B cell (primary cell): ENCODE data around the gene MYH7B. TPM values are rescaled to one million over a fixed set of nuclear protein-coding genes. Genes with fewer than 3 reads are reported as not detected.

Experiments
- ATAC-seq: fragments of 200-7000 bp; cut with Tn5 transposase; one replicate; pipeline ENCODE4 v1.10.0; 2021; ENCODE audit warnings: low read depth, mild to moderate bottlenecking, moderate number of reproducible peaks, moderate library complexity
- CTCF ChIA-PET: fragments of 350-600 bp; sonication (Branson Sonifier 250); formaldehyde crosslinking; loops from one replicate; lab custom pipeline; 2021; ENCODE audit warnings: antibody characterized with exemption, inconsistent platforms; lab: Charles Lee
- POLR2A ChIA-PET: fragments of 350-600 bp; sonication (Branson Sonifier 250); formaldehyde crosslinking; loops from one replicate; lab custom pipeline; 2021; ENCODE audit warnings: antibody characterized with exemption; lab: Charles Lee
- DNase-seq: peaks from one replicate; pipeline ENCODE4 v3.0.0; 2013
- H2AFZ ChIP-seq: 2 replicates; pipeline ENCODE4 v1.6.1; 2012; ENCODE audit warnings: mild to moderate bottlenecking, low read depth, low read length; ENCODE audit not compliant: insufficient read depth, poor library complexity, severe bottlenecking
- H3K27ac ChIP-seq, 2 donors: 1 replicate in 1 of 2; 2 replicates in 1 of 2; pipeline ENCODE4 v1.5.1; 2012 to 2013; ENCODE audit warnings: low read length in 2 of 2, mild to moderate bottlenecking in 2 of 2, moderate library complexity in 1 of 2
- H3K27me3 ChIP-seq, 4 experiments: fragments of 200-600 bp in 1 of 4; sonication (generic) in 1 of 4; replicated peaks in 1 of 4; 1 replicate in 2 of 4; 2 replicates in 2 of 4; pipeline versions ENCODE4 v1.6.1 to v1.7.0; 2013 to 2016; ENCODE audit warnings: low read length in 3 of 4, mild to moderate bottlenecking in 2 of 4, mixed read lengths in 1 of 4, moderate library complexity in 1 of 4; ENCODE audit not compliant: insufficient read depth in 4 of 4, control insufficient read depth in 3 of 4; ENCODE audit errors: control extremely low read depth in 1 of 4
- H3K36me3 ChIP-seq, 2 experiments: replicated peaks in 1 of 2; 1 replicate in 1 of 2; 2 replicates in 1 of 2; pipeline versions ENCODE4 v1.6.1 to v1.7.1; 2013; ENCODE audit warnings: low read length in 1 of 2; ENCODE audit not compliant: insufficient read depth in 2 of 2, control insufficient read depth in 1 of 2; ENCODE audit errors: control extremely low read depth in 1 of 2, extremely low read depth in 1 of 2
- H3K4me1 ChIP-seq, 2 donors: fragments of 200-600 bp in 1 of 2; sonication (generic) in 1 of 2; 1 replicate in 1 of 2; 2 replicates in 1 of 2; pipeline versions ENCODE4 v1.5.1 to v1.6.1; 2013 to 2017; ENCODE audit warnings: low read length in 2 of 2; ENCODE audit not compliant: control insufficient read depth in 2 of 2, insufficient read depth in 2 of 2
- H3K4me2 ChIP-seq: replicated peaks from 2 replicates; pipeline ENCODE3; 2012; ENCODE audit warnings: mild to moderate bottlenecking, low read depth, low read length; ENCODE audit not compliant: poor library complexity, severe bottlenecking
- H3K4me3 ChIP-seq, 5 experiments: fragments of 200-600 bp in 1 of 5; sonication (generic) in 1 of 5; 1 replicate in 3 of 5; 2 replicates in 2 of 5; pipeline versions ENCODE4 v1.5.1 to v1.7.0; 2011 to 2016; ENCODE audit warnings: low read length in 4 of 5, mild to moderate bottlenecking in 4 of 5, low read depth in 2 of 5, control low read depth in 1 of 5, moderate library complexity in 1 of 5; ENCODE audit not compliant: insufficient read depth in 1 of 5; ENCODE audit errors: control extremely low read depth in 1 of 5, extremely low read depth in 1 of 5
- H3K79me2 ChIP-seq: fragments of 200-600 bp; sonication (generic); one replicate; pipeline ENCODE4 v1.6.0; 2016; ENCODE audit warnings: low read length; ENCODE audit not compliant: control insufficient read depth, insufficient read depth
- H3K9ac ChIP-seq: fragments of 200-600 bp; sonication (generic); 2 replicates; pipeline ENCODE4 v1.6.1; 2017; ENCODE audit warnings: mild to moderate bottlenecking, low read length, moderate library complexity
- H3K9me3 ChIP-seq, 3 donors: one replicate each; pipeline versions ENCODE4 v1.6.1 to v1.7.1; 2013; ENCODE audit warnings: low read length in 2 of 3; ENCODE audit not compliant: control insufficient read depth in 2 of 3, insufficient read depth in 1 of 3; ENCODE audit errors: control extremely low read depth in 1 of 3
- H4K20me1 ChIP-seq: 2 replicates; pipeline ENCODE4 v1.6.0; 2012; ENCODE audit warnings: mild to moderate bottlenecking, low read length; ENCODE audit not compliant: insufficient read depth, control insufficient read depth, poor library complexity, severe bottlenecking
- H3K27ac Mint-ChIP-seq: one replicate; pipeline ENCODE4 v1.8.0; 2021; ENCODE audit warnings: mixed read lengths
- H3K27me3 Mint-ChIP-seq: one replicate; pipeline ENCODE4 v1.8.0; 2021; ENCODE audit warnings: mixed read lengths
- H3K4me1 Mint-ChIP-seq: one replicate; pipeline ENCODE4 v1.8.0; 2021; ENCODE audit warnings: mixed read lengths
- H3K4me3 Mint-ChIP-seq: one replicate; pipeline ENCODE4 v1.8.0; 2021; ENCODE audit warnings: mixed read lengths
- H3K9me3 Mint-ChIP-seq: one replicate; pipeline ENCODE4 v1.8.0; 2022; ENCODE audit warnings: mixed read lengths; ENCODE audit not compliant: insufficient read depth
- CTCF ChIP-seq: fragments of 200-600 bp; IDR thresholded peaks from one replicate; pipeline ENCODE4 v1.8.0; 2022; ENCODE audit warnings: antibody characterized with exemption, mild to moderate bottlenecking
- EZH2 ChIP-seq: IDR thresholded peaks from 2 replicates; pipeline ENCODE4 v1.6.1; 2012; ENCODE audit warnings: borderline replicate concordance, low read depth, mild to moderate bottlenecking, moderate library complexity, low read length; ENCODE audit not compliant: insufficient read depth, poor library complexity, severe bottlenecking
- WGBS: methylation state at CpG from one replicate; pipeline ENCODE4 v1.1.5; 2013; ENCODE audit warnings: missing lambda C conversion rate; ENCODE audit not compliant: insufficient coverage; 5-methylcytosine and 5-hydroxymethylcytosine counted together
- intact Hi-C: fragments of 100-400 bp; cut with micrococcal nuclease; formaldehyde crosslinking; loops from one replicate; pipeline ENCODE4 v1.10.0; 2022
- polyA plus RNA-seq: library from polyadenylated mRNA; depleted of rRNA; stranded (reverse); fragments of >200 nt; gene quantifications from 2 replicates; pipeline ENCODE4 v1.2.3, GENCODE V29; 2012
- total RNA-seq, 2 donors: library from RNA; stranded (reverse); fragments of 120-200 nt in 1 of 2; gene quantifications; 1 replicate in 1 of 2; 2 replicates in 1 of 2; pipeline versions ENCODE4 v1.2.3 to v1.2.4, GENCODE V29; 2013 to 2022

The MYH7B gene
- total and polyA plus RNA-seq, 2 donors (not counting 1 experiment from before 2014, with no cell fraction given) = 0.79 to 1.2 TPM

- ChIA-PET CTCF (no interaction called here), POLR2A (no interaction called here)
- Mint-ChIP-seq H3K4me1 (peaks cover 5% of the 10 kb centered on the region), H3K9me3 (no peaks in the 10 kb centered on the region), H3K27me3 (no peaks in the 10 kb centered on the region), H3K27ac (no peak overlapping the region), H3K4me3 (no peak overlapping the region)
- no peak overlapping the region for H3K27ac ChIP-seq
- H3K9ac ChIP-seq = no peak overlapping the region
- no peak overlapping the region for H3K4me3 ChIP-seq
- no peak overlapping the region for H2AFZ ChIP-seq
- peaks cover 3 to 12% of the 10 kb centered on the region in 2 experiments for H3K36me3 ChIP-seq
- H4K20me1 ChIP-seq = no peaks in the 10 kb centered on the region
- no peak for DNase-seq
- no peak overlapping the region for H3K4me2 ChIP-seq
- no peak for ATAC-seq
- H3K79me2 ChIP-seq = no peaks in the 10 kb centered on the region
- intact Hi-C loops = no loop called here
- no peaks in the 10 kb centered on the region for H3K4me1 ChIP-seq
- H3K9me3 ChIP-seq = no peaks in the 10 kb centered on the region
- H3K27me3 ChIP-seq = no peaks in the 10 kb centered on the region
- TF ChIP-seq EZH2 (no peak), CTCF (no peak)
Measured at GRCh38 chr20:34948030-34948429, 7.6 kb upstream of the MYH7B start.

DNA sequence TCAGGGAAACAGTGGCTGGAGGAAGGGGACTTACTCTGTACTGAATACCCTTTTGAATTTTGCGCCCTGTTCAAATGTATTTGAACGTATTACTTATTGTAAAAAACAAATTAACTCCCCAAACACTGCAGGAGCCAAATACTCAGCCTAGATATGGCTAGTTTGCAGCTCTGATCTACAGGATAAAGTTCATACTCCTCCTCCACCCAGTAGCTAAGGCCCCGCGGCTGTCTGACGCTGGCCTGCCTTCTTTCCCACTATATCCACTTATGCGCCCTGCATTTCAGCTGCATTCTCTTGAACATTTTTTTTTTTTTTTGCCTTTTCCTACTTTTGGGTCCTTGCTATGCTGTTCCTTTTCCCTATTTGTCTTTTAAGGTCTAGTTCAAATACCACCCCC, 6.5 kb upstream of the MYH7B start:
- ATAC-seq (no peak), DNase-seq (no peak)
- H3K27me3 Mint-ChIP-seq = no peaks in the 10 kb centered on the region
- Histone ChIP-seq H3K9me3 (no peaks in the 10 kb centered on the region), H3K9ac (no peak overlapping the region), H3K4me1 (no peaks in the 10 kb centered on the region), H3K4me3 (no peak overlapping the region), H3K79me2 (no peaks in the 10 kb centered on the region), H3K27me3 (no peaks in the 10 kb centered on the region), H3K36me3 (peaks cover 1 to 6% of the 10 kb centered on the region in 2 experiments), H3K4me2 (no peak overlapping the region), H4K20me1 (no peaks in the 10 kb centered on the region), H3K27ac (no peak overlapping the region), H2AFZ (no peak overlapping the region)
- no peak overlapping the region for H3K4me3 Mint-ChIP-seq
- 96% methylated on average over 4 of the region's 6 CpGs for WGBS
- peaks cover 5% of the 10 kb centered on the region for H3K4me1 Mint-ChIP-seq
- TF ChIP-seq EZH2 (no peak), CTCF (no peak)
- POLR2A ChIA-PET = no interaction called here
- no peaks in the 10 kb centered on the region for H3K9me3 Mint-ChIP-seq
- CTCF ChIA-PET = interaction anchor here (0.5 to 0.7 kb wide), 2 partner anchors 112 to 162 kb away, joined by 3 to 4 read pairs; no protein-coding TSS in a partner anchor
- intact Hi-C loops = no loop called here
- H3K27ac Mint-ChIP-seq = no peak overlapping the region
